Central memory CD8-positive, alpha-beta T cell (primary cell): ENCODE data around the gene ADCY1.

Source experiments
- ATAC-seq: fragments of 150-1000 bp; cut with Tn5 transposase; replicated peaks from 2 replicates; pipeline ENCODE4 v1.10.0; 2022; ENCODE audit warnings: mild to moderate bottlenecking, moderate FRiP score, moderate number of reproducible peaks; ENCODE audit not compliant: poor library complexity, severe bottlenecking; ENCODE audit errors: extremely low read depth
- DNase-seq, 2 donors: peaks; one replicate each; pipeline ENCODE4 v3.0.0; 2021; ENCODE audit warnings: low spot score in 2 of 2
- H3K27ac Mint-ChIP-seq: one replicate; pipeline ENCODE4 v1.8.0; 2022; ENCODE audit warnings: low read depth, mild to moderate bottlenecking, moderate library complexity, mixed read lengths
- H3K27me3 Mint-ChIP-seq: one replicate; pipeline ENCODE4 v1.8.0; 2022; ENCODE audit warnings: mixed read lengths
- H3K36me3 Mint-ChIP-seq: one replicate; pipeline ENCODE4 v1.8.0; 2022; ENCODE audit warnings: mild to moderate bottlenecking, moderate library complexity, mixed read lengths; ENCODE audit not compliant: insufficient read depth
- H3K4me1 Mint-ChIP-seq: one replicate; pipeline ENCODE4 v1.8.0; 2022; ENCODE audit warnings: mixed read lengths
- H3K4me3 Mint-ChIP-seq: one replicate; pipeline ENCODE4 v1.8.0; 2022; ENCODE audit warnings: mild to moderate bottlenecking, moderate library complexity, mixed read lengths
- H3K9me3 Mint-ChIP-seq: one replicate; pipeline ENCODE4 v1.8.0; 2022; ENCODE audit warnings: mixed read lengths

The ADCY1 gene

DNA sequence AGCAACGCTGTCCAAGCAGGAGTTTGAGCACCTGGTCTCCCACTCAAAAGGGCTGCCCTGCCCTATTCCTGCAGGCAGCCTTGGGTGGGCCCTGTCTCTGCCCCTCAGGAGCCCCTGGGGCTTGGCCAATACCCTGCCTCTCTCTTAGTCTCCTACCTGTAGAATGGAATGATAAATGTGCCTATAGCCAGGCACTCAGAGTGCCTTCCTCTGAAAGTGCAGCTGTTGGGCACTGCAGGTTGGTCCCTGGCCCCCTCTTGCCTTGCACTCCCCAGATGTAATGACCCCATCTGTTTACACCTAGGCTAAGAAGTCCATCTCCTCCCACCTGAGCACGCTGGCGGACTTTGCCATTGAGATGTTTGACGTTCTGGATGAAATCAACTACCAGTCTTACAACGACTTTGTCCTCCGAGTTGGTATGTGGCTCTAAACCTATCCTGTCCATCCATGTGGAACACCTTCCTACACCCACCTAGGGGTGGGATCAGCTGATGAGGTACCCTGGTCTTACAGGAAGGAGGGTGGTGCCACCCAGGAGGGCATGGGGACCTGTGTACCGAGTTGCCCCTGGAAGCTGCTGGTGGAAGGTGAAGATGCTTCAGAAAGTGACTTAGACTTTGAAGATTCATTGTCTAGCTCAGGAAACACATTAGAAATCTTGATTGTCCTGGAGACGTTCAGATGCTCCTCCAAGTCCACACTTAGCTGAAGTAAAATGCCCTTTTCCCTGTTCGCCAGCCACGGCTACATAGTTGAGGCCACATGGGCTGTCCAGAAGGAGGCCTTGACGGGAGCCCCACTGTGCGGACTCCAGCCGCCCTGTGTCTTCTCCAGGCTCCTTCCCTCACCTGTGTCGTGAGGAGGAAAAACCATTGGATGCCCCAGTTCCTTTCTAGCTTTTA, 134.1 kb downstream of the ADCY1 start:
- ATAC-seq (no peak), DNase-seq (peak in 1 of 2 donors; percentile 7)
- peaks cover 33% of the 10 kb centered on the region for H3K27me3 Mint-ChIP-seq

GRCh38 chr7:45709168-45710042, 135.2 kb downstream of the ADCY1 start:
- H3K27ac Mint-ChIP-seq: no peak overlapping the region
- H3K4me3 Mint-ChIP-seq: no peak overlapping the region
- DNase-seq (no peak), ATAC-seq (no peak)
- H3K27me3 Mint-ChIP-seq: peaks cover 33% of the 10 kb centered on the region
- no peaks in the 10 kb centered on the region for H3K4me1 Mint-ChIP-seq
- H3K9me3 Mint-ChIP-seq: no peaks in the 10 kb centered on the region
- H3K36me3 Mint-ChIP-seq: no peaks in the 10 kb centered on the region

More for the DNA sequence above, 134.1 kb downstream of the ADCY1 start:
- H3K4me3 Mint-ChIP-seq: no peak overlapping the region
- H3K9me3 Mint-ChIP-seq: no peaks in the 10 kb centered on the region
- H3K27ac Mint-ChIP-seq: no peak overlapping the region
- no peaks in the 10 kb centered on the region for H3K4me1 Mint-ChIP-seq
- H3K36me3 Mint-ChIP-seq: no peaks in the 10 kb centered on the region

DNA sequence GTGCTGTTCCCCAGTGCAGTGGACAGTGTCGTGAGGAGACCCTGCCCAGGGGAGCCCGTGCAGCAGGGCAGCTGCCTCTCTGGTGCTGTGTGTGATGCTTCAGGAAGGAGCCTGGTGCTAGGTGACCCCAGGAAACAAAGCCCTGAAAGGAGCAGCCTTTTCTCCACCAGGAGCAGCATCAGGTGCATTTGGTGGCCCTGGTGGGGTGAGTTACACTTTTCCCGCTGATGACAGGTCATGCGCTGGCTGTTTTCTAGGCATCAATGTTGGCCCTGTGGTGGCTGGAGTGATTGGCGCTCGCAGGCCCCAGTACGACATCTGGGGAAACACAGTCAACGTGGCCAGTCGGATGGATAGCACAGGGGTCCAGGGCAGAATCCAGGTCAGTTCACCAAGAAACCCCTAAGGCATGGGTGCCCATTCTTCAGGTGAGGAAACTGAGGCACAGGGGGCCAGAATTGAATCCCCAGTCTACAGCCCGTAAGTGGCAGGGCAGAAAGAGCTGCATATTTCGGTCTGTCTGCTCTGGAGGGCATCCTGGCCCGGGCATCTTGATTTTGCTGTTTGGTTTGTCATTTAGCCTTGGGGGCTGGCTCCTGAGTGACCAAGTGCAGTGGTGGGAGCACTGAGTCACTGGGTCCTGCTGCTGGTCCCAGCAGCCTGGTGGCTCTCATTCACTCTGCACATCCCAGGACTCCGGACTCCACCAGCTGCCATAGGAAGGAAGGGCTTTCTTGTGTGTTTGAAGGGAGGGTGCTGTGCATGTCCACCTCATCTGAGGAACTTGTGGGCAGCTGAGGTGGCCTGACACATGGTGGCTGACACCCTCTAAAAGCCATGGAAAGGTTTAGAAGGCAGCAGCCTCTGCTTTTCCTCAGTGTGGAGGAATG, 136.3 kb downstream of the ADCY1 start:
- Mint-ChIP-seq H3K4me3 (no peak overlapping the region), H3K4me1 (no peaks in the 10 kb centered on the region), H3K27ac (no peak overlapping the region), H3K27me3 (peaks cover 32% of the 10 kb centered on the region), H3K36me3 (no peaks in the 10 kb centered on the region), H3K9me3 (no peaks in the 10 kb centered on the region)
- no peak for DNase-seq
- no peak for ATAC-seq

GRCh38 chr7:45711161-45711490, 137.0 kb downstream of the ADCY1 start:
- H3K4me1 Mint-ChIP-seq: no peaks in the 10 kb centered on the region
- H3K36me3 Mint-ChIP-seq: no peaks in the 10 kb centered on the region

GRCh38 chr7:45712057-45712689, 138.0 kb downstream of the ADCY1 start:
- Mint-ChIP-seq H3K4me3 (no peak overlapping the region), H3K27ac (no peak overlapping the region), H3K9me3 (no peaks in the 10 kb centered on the region), H3K27me3 (peaks cover 20% of the 10 kb centered on the region), H3K4me1 (no peaks in the 10 kb centered on the region), H3K36me3 (no peaks in the 10 kb centered on the region)
- ATAC-seq (no peak), DNase-seq (no peak)

More at GRCh38 chr7:45711161-45711490, 137.0 kb downstream of the ADCY1 start:
- no peaks in the 10 kb centered on the region for H3K9me3 Mint-ChIP-seq
- no peak overlapping the region for H3K27ac Mint-ChIP-seq
- H3K27me3 Mint-ChIP-seq: peaks cover 26% of the 10 kb centered on the region
- DNase-seq (no peak), ATAC-seq (no peak)
- no peak overlapping the region for H3K4me3 Mint-ChIP-seq

DNA sequence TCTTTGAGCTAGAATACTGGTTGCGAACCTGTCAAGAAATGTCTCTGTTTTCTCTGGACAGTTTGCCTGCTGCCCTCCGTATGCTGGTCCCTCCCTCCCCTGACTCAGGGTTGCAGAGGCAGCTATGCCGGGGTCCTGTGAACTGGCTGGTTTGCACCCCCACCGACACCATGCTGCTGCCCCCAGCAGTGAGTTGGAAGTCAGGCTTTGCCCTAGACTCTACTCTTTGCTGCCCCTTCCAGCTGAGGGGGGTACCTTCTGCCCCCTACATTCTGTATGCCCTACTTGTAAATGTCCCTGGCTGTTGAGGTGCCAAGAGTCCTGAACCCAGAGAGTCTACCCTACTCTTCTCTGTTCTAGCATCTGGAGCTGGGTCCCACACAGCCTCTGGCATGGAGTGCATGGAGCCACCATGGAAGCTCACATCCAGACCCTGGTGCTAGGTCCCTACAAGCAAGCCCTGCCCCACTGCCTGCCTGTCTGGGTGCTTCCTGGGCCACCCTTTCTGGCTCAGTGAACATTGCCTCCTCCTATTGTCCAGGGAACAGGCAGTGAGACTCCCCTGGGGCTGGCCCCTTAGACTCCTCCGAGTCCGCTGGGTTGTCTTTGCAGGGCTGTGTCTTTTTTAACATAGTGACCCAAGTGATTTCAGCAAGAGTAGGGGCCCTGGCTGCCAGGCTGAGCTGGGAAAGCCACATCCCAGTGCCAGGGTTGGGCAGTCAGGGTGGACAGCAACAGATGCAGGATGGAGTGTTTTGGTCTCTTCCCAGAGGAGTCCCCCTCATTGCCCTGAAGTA, 138.9 kb downstream of the ADCY1 start:
- Mint-ChIP-seq H3K9me3 (no peaks in the 10 kb centered on the region), H3K27me3 (peaks cover 20% of the 10 kb centered on the region), H3K4me3 (no peak overlapping the region), H3K36me3 (no peaks in the 10 kb centered on the region), H3K27ac (no peak overlapping the region), H3K4me1 (no peaks in the 10 kb centered on the region)
- no peak for ATAC-seq
- no peak for DNase-seq

- H3K36me3 Mint-ChIP-seq: peaks cover 2% of the 10 kb centered on the region
- DNase-seq: peak in 1 of 2 donors; percentile 3
- no peaks in the 10 kb centered on the region for H3K4me1 Mint-ChIP-seq
- H3K4me3 Mint-ChIP-seq: no peak overlapping the region
- peaks cover 20% of the 10 kb centered on the region for H3K27me3 Mint-ChIP-seq
- H3K27ac Mint-ChIP-seq: no peak overlapping the region
- no peaks in the 10 kb centered on the region for H3K9me3 Mint-ChIP-seq
- ATAC-seq: no peak
These were observed 139.7 kb downstream of the ADCY1 start for GRCh38 chr7:45713669-45714520.

DNA sequence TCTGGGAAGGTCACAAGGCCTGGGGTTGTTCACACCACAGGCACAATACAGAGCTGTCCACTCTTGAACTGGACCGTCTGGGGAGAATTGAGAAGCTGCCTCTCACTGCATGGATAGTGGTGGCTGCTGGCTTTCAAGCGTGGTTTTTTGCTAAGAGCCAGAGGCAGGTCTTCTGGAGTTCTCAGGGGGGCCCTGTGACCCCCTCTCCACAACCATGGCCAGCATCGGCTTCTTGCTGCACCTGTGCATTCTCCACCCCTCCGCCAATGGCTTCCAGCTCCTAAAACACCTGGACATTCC, 140.3 kb downstream of the ADCY1 start:
- Mint-ChIP-seq H3K27me3 (peaks cover 20% of the 10 kb centered on the region), H3K4me3 (no peak overlapping the region), H3K4me1 (no peaks in the 10 kb centered on the region), H3K36me3 (peaks cover 2% of the 10 kb centered on the region), H3K27ac (no peak overlapping the region), H3K9me3 (no peaks in the 10 kb centered on the region)
- DNase-seq (no peak), ATAC-seq (no peak)

DNA sequence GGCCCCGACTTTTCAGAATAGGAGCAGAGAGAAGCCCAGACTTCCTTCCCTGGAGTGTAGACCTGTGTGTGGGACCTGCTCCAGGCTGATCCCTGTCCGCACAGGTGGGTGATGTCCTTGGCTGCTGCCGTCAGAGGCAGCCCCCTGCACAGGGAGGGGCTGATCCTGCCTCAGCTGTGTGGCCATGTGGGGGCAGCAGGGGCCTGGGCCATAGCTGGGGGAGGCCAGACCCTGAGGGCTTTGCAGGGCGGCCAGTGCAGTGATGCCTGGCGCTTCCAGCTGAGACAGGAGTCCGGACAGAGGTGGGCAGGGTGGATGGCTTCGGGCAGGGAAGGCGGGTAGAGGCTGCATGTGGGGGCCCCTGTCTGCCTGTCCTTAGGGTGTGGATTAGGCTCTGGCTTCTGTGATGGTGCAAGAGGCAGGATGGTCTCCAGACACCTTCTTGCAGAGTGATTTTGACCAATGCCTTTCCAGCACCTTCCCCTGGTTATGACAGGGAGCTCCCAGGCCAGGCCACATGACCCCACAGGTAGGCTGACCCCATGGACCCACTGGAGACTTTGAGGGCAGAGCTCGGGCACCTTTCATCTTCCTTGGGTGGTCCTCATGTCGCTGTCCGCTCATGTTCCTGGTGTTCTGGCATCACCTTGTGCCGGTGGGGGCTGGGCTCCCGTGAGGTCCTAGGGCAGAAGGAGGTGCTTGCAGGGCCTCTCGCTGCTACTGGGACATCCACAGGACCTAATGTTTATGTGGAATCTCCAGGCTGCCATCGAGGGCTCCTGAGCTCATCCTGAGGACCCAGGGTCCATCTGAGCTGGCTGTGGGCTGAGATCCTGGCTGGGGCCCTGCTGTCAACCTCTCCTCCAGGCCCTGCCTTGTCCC, 141.5 kb downstream of the ADCY1 start:
- H3K4me3 Mint-ChIP-seq: no peak overlapping the region
- no peak for DNase-seq
- H3K27ac Mint-ChIP-seq: no peak overlapping the region
- H3K36me3 Mint-ChIP-seq: peaks cover 2% of the 10 kb centered on the region
- no peak for ATAC-seq
- H3K4me1 Mint-ChIP-seq: no peaks in the 10 kb centered on the region
- H3K27me3 Mint-ChIP-seq: peaks cover 20% of the 10 kb centered on the region
- H3K9me3 Mint-ChIP-seq: no peaks in the 10 kb centered on the region

- H3K4me1 Mint-ChIP-seq: no peaks in the 10 kb centered on the region
- H3K9me3 Mint-ChIP-seq: no peaks in the 10 kb centered on the region
- peak overlapping the region; percentile 41 for H3K27ac Mint-ChIP-seq
- no peak for DNase-seq
- peaks cover 20% of the 10 kb centered on the region for H3K27me3 Mint-ChIP-seq
- H3K36me3 Mint-ChIP-seq: peaks cover 2% of the 10 kb centered on the region
- ATAC-seq: no peak
- no peak overlapping the region for H3K4me3 Mint-ChIP-seq
These were observed 142.4 kb downstream of the ADCY1 start for GRCh38 chr7:45716380-45717203.
